SK-N-MC (cell line): ENCODE measurements around the gene KCTD17.
"Not testable (repeated sequence)": the region's sequence is repeated elsewhere in the genome, so short reads cannot be mapped to it uniquely, and the experiment has no call there.

Experiments used
- DNase-seq: peaks from one replicate; pipeline ENCODE4 v3.0.0-alpha.2; 2011; ENCODE audit warnings: low read depth, low spot score
- H3K27ac ChIP-seq: fragments of 200-600 bp; sonication (generic); 2 replicates; pipeline ENCODE4 v1.5.1; 2016; ENCODE audit warnings: mixed run types
- H3K36me3 ChIP-seq: fragments of 200-600 bp; sonication (generic); 2 replicates; pipeline ENCODE4 v1.6.1; 2017; ENCODE audit warnings: antibody characterized with exemption, low read length, mixed read lengths; ENCODE audit not compliant: insufficient read depth
- H3K4me3 ChIP-seq: fragments of 200-600 bp; sonication (generic); 2 replicates; pipeline ENCODE4 v1.5.1; 2016
- H3K9ac ChIP-seq: fragments of 200-600 bp; sonication (generic); 2 replicates; pipeline ENCODE4 v1.8.0; 2017; ENCODE audit warnings: mixed run types, mixed read lengths; ENCODE audit not compliant: insufficient read length
- H3K9me3 ChIP-seq: fragments of 200-600 bp; sonication (generic); 2 replicates; pipeline ENCODE4 v1.6.1; 2017; ENCODE audit warnings: low read depth, mild to moderate bottlenecking, antibody characterized with exemption, low read length, moderate library complexity, mixed read lengths
- EZH2 ChIP-seq: fragments of 200-600 bp; sonication (generic); IDR thresholded peaks from one replicate; pipeline ENCODE4 v1.6.1; 2017; ENCODE audit warnings: antibody characterized with exemption
- FOXP2 ChIP-seq: optimal IDR thresholded peaks from 2 replicates; pipeline ENCODE3; 2011; ENCODE audit warnings: mild to moderate bottlenecking, moderate library complexity; ENCODE audit not compliant: insufficient read depth; ENCODE audit errors: extremely low read length, control extremely low read depth
- POLR2AphosphoS5 ChIP-seq: IDR thresholded peaks from 2 replicates; pipeline ENCODE4 v1.6.1; 2012; ENCODE audit warnings: mild to moderate bottlenecking, low read depth, low read length, borderline replicate concordance

The KCTD17 gene

GRCh38 chr22:37065961-37066360, 14.4 kb downstream of the KCTD17 start:
- H3K36me3 ChIP-seq: no peaks in the 10 kb centered on the region
- H3K9me3 ChIP-seq: no peaks in the 10 kb centered on the region
- H3K4me3 ChIP-seq: no peak overlapping the region
- no peak overlapping the region for H3K9ac ChIP-seq
- DNase-seq: no peak
- no peak overlapping the region for H3K27ac ChIP-seq
- TF ChIP-seq EZH2 (no peak), POLR2AphosphoS5 (no peak)

DNA sequence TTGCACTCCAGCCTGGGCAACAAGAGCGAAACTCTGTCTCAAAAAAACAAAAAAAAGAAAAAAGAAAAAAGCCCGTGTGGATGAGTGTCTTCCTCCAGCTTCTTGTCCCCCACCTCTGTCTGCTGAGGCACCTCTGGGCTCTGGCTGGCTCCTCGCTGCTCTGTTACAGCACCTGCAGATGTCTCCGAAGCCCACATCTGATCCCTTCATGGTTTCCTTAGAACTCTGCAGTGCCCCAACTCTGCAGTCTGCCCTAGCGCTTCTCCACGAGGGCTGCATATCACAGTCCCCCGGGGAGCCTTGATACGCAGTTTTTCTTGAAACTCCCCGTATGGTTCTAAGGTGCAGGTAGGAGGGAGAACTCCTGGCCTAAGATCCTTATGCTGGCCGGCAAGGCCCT, 15.9 kb downstream of the KCTD17 start:
- no peaks in the 10 kb centered on the region for H3K9me3 ChIP-seq
- H3K4me3 ChIP-seq: no peak overlapping the region
- H3K27ac ChIP-seq: no peak overlapping the region
- H3K9ac ChIP-seq: no peak overlapping the region
- no peak for DNase-seq
- TF ChIP-seq EZH2 (no peak), FOXP2 (no peak), POLR2AphosphoS5 (no peak)
- no peaks in the 10 kb centered on the region for H3K36me3 ChIP-seq

DNA sequence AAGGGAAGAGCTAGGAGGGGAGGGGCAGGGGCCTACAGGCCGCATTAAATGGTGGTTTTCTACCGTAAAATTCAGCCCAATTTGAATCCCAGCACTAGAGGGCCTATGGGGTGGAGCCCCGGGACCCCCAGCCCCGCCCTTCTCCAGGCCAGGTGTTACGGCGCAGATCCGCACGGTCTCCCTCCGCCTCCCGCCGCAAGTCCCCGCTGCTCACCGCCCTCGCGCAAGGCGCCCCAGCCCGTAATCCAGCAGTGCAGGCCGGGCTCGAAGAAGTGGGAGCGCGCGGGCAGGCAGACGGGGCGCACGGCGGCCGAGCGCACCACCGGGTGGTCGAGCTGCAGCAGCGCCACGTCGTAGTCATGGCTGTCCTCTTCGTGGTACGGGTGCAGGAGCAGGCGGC, 17.3 kb downstream of the KCTD17 start:
- no peaks in the 10 kb centered on the region for H3K36me3 ChIP-seq
- no peak overlapping the region for H3K27ac ChIP-seq
- no peak overlapping the region for H3K4me3 ChIP-seq
- no peak overlapping the region for H3K9ac ChIP-seq
- no peak for DNase-seq
- no peak for TF ChIP-seq POLR2AphosphoS5
- TF ChIP-seq EZH2: no peak
- TF ChIP-seq FOXP2: no peak
- no peaks in the 10 kb centered on the region for H3K9me3 ChIP-seq

DNA sequence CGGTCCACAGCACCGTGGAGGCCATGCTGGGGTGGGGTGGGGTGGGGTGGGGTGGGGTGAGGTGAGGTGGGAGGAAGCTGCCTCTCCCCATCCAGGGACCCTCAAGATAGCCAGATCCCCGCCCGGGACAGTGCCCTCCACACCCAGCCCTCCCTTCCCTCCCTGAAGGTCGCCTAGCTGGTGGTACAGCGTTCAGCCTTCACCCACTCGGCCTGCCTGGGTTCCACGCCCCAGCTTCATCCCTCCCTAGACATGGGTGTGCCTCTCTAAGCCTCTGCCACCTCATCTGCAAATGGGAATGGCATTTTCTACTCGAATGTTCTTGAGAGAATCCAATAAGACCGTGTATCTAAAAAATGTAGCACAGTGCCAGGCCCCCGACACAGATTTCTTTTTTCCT, 17.8 kb downstream of the KCTD17 start:
- no peak overlapping the region for H3K9ac ChIP-seq
- H3K27ac ChIP-seq: no peak overlapping the region
- DNase-seq: no peak
- H3K36me3 ChIP-seq: no peaks in the 10 kb centered on the region
- TF ChIP-seq EZH2: no peak
- TF ChIP-seq FOXP2: no peak
- no peak for TF ChIP-seq POLR2AphosphoS5
- H3K9me3 ChIP-seq: no peaks in the 10 kb centered on the region
- no peak overlapping the region for H3K4me3 ChIP-seq

- TF ChIP-seq FOXP2 (no peak), POLR2AphosphoS5 (no peak)
- H3K4me3 ChIP-seq: no peak overlapping the region
- no peak overlapping the region for H3K27ac ChIP-seq
- no peaks in the 10 kb centered on the region for H3K9me3 ChIP-seq
- H3K9ac ChIP-seq: no peak overlapping the region
- no peaks in the 10 kb centered on the region for H3K36me3 ChIP-seq
- no peak for DNase-seq
Observed at GRCh38 chr22:37069719-37070118, 18.2 kb downstream of the KCTD17 start.

DNA sequence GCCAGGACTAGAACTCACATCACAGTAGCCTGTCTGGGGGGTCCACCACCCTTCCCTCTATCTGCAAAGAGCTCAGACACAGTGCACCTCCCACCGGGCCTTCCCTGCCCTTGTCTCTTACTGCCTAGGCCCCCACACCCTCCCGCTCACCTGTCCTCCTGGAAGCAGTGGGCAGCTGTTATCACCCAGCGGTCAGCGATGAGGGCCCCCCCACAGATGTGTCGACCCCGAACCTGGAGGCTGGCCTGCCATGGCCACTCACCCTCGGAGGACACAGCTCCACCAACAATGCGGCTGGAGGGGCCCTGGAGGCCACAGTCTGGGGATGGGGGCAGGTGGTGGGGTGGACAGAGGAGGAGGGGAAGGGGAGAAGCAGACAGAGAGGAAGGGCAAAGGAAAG, 18.8 kb downstream of the KCTD17 start:
- no peaks in the 10 kb centered on the region for H3K36me3 ChIP-seq
- no peak overlapping the region for H3K27ac ChIP-seq
- H3K4me3 ChIP-seq: no peak overlapping the region
- H3K9me3 ChIP-seq: no peaks in the 10 kb centered on the region
- H3K9ac ChIP-seq: no peak overlapping the region
- no peak for DNase-seq
- TF ChIP-seq FOXP2 (no peak), EZH2 (no peak), POLR2AphosphoS5 (no peak)

- H3K4me3 ChIP-seq: no peak overlapping the region
- no peak for DNase-seq
- H3K9me3 ChIP-seq: no peaks in the 10 kb centered on the region
- H3K36me3 ChIP-seq: no peaks in the 10 kb centered on the region
- TF ChIP-seq EZH2 (no peak), POLR2AphosphoS5 (no peak), FOXP2 (no peak)
- no peak overlapping the region for H3K9ac ChIP-seq
- no peak overlapping the region for H3K27ac ChIP-seq
Observed at GRCh38 chr22:37070744-37071143, 19.2 kb downstream of the KCTD17 start.

DNA sequence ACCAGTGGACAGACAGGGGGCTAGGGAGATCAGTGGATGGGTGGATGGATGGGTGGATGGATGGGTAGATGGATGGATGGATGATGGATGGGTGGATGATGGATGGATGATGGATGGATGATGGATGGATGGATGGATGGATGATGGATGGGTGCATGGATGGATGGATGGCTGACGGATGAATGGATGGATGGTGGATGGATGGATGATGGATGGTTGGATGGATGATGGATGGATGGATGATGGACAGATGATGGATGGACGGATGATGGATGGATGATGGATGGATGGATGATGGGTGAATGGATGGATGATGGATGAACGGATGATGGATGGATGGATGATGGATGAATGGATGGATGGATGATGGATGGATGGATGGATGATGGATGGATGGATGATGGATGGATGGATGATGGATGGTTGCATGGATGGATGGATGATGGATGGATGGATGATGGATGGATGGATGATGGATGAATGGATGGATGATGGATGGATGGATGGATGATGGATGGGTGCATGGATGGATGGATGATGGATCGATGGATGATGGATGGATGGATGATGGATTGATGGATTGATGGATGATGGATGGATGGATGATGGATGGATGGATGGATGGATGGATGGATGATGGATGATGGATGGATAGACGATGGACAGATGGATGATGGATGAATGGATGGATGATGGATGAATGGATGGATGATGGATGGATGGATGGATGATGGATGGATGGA, 20.5 kb downstream of the KCTD17 start:
- H3K9me3 ChIP-seq, H3K4me3 ChIP-seq, H3K27ac ChIP-seq, DNase-seq, H3K9ac ChIP-seq, H3K36me3 ChIP-seq: not testable (repeated sequence)

GRCh38 chr22:37072673-37073072, 21.1 kb downstream of the KCTD17 start:
- no peaks in the 10 kb centered on the region for H3K9me3 ChIP-seq
- no peak overlapping the region for H3K9ac ChIP-seq
- no peak overlapping the region for H3K27ac ChIP-seq
- TF ChIP-seq EZH2 (no peak), POLR2AphosphoS5 (no peak), FOXP2 (no peak)
- DNase-seq: no peak
- H3K4me3 ChIP-seq: no peak overlapping the region
- no peaks in the 10 kb centered on the region for H3K36me3 ChIP-seq

DNA sequence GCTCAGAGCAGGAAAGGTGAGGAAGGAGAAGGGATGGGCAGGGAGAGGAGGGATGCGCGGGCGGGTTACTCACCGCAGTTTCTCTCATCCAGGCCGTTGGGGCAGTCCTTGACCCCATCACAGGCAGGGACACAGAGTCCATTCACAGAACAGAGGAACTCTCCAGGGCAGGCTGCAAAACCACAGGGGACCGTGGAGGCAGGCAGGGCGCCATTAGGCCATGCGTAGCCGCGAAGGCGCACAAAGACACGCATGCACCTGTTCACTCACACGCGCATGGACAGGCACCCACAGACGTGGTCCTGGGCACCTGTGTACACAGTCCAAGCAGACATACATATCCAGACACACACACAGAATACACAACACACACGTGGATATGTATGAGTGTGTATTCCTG, 23.0 kb downstream of the KCTD17 start:
- Histone ChIP-seq H3K4me3 (no peak overlapping the region), H3K9me3 (no peaks in the 10 kb centered on the region), H3K9ac (no peak overlapping the region), H3K36me3 (no peaks in the 10 kb centered on the region), H3K27ac (no peak overlapping the region)
- TF ChIP-seq FOXP2 (no peak), POLR2AphosphoS5 (no peak), EZH2 (no peak)
- no peak for DNase-seq
